Testis (tissue), 3 donors: Measurements from ENCODE around the gene PACS1. TPM values are rescaled to one million over a fixed set of nuclear protein-coding genes. Genes with fewer than 3 reads are reported as not detected.
A peak's percentile ranks its signal among the peaks of the same experiment; 100 is the strongest.

Experiments used
- DNase-seq: peaks from one replicate; pipeline ENCODE4 v3.0.0-alpha.2; 2019
- H3K27ac ChIP-seq, 2 donors: fragments of 200-600 bp; sonication (generic); one replicate each; pipeline ENCODE4 v1.5.1; 2019
- H3K27me3 ChIP-seq: fragments of 200-600 bp; sonication (generic); one replicate; pipeline ENCODE4 v1.5.1; 2019
- H3K36me3 ChIP-seq: fragments of 200-600 bp; sonication (generic); one replicate; pipeline ENCODE4 v1.5.1; 2017; ENCODE audit warnings: low read depth; ENCODE audit errors: missing control alignments
- H3K4me1 ChIP-seq: fragments of 200-600 bp; sonication (generic); one replicate; pipeline ENCODE4 v1.5.1; 2019
- H3K4me3 ChIP-seq, 2 donors: fragments of 200-600 bp; sonication (generic); one replicate each; pipeline ENCODE4 v1.5.1; 2017 to 2019
- H3K9me3 ChIP-seq: fragments of 200-600 bp; sonication (generic); one replicate; pipeline ENCODE4 v1.5.1; 2017
- POLR2A ChIP-seq: fragments of 450-650 bp; IDR thresholded peaks from one replicate; pipeline ENCODE4 v1.6.1; 2017; ENCODE audit warnings: antibody characterized with exemption, mild to moderate bottlenecking, moderate library complexity
- WGBS, 2 donors: methylation state at CpG; one replicate each; pipeline ENCODE4 v1.1.5; 2018; 5-methylcytosine and 5-hydroxymethylcytosine counted together
- intact Hi-C: fragments of 100-400 bp; cut with DNase I; formaldehyde crosslinking; loops from one replicate; pipeline ENCODE4 v1.15.1; 2023; ENCODE audit warnings: low total_unique reads
- polyA plus RNA-seq: library from polyadenylated mRNA; stranded (reverse); fragments of 350-450 nt; fragmentation: Illumina TruSeq; extraction: RNeasy Lipid Tissue Mini Kit (QIAGEN cat#74804); gene quantifications from one replicate; pipeline ENCODE4 v1.2.3, GENCODE V29; 2014; ENCODE audit warnings: low read depth, low replicate concordance; ENCODE audit not compliant: insufficient read depth
- total RNA-seq, 2 donors: library from RNA; depleted of rRNA; stranded (reverse); fragments of >200 nt; gene quantifications; one replicate each; pipeline ENCODE4 v1.2.3, GENCODE V29; 2016
- TF ChIP-seq, protein P1 (sequence below), 3 experiments: fragments of 450-650 bp in 2 of 3; fragments of 200-600 bp in 1 of 3; sonication (generic) in 1 of 3; IDR thresholded peaks; one replicate each; pipeline ENCODE4 v1.5.1; 2016 to 2019; ENCODE audit warnings: antibody characterized with exemption in 3 of 3, mild to moderate bottlenecking in 2 of 3, moderate library complexity in 1 of 3

The PACS1 gene
- total and polyA plus RNA-seq, 3 donors from 2014 or later: 111 to 131 (median 130) TPM

DNA sequence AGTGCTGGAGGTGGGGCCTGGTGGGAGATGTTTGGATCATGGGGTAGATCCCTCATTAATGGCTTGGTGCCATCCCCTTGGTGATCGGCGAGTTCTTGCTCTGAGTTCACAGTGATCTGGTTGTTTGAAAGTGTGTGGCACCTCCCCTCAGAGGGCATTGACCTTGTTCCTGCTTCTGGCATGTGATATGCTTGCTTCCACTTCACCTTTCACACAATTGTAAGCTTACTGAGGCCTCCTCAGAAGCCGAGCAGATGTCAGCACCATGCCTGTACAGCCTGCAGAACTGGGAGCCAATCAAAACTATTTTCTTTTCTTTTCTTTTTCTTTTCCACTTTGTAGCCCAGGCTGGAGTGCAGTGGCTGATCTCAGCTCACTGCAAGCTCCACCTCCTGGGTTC lies 32.7 kb upstream of the PACS1 start:
- H3K4me3 ChIP-seq: no peak overlapping the region
- intact Hi-C loops: no loop called here
- no peaks in the 10 kb centered on the region for H3K27me3 ChIP-seq
- no peaks in the 10 kb centered on the region for H3K4me1 ChIP-seq
- H3K36me3 ChIP-seq: no peaks in the 10 kb centered on the region
- WGBS, 2 donors: 77 to 90% methylated on average over 3 of the region's 3 CpGs
- TF ChIP-seq POLR2A: no peak
- H3K9me3 ChIP-seq: no peaks in the 10 kb centered on the region
- no peak for DNase-seq
- H3K27ac ChIP-seq: no peak overlapping the region

DNA sequence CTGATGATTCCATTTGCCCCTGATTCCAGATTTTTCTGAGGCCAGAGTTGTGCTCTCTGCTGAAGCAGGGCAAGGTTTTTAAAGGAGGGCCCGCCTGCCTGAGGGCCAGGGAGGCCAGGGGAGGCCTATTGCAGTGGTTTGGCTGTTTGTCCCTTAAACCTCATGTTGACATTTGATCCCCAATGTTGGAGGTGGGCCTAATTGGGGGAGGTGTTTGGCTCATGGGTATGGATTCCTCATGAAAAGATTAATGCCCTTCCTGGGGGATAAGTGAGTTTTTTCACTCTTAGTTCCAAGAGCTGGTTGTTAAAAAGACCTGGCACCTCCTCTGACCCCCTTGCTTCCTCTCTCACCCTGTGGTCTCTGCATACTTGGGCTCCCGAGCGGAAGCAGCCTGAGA lies 30.3 kb upstream of the PACS1 start:
- 79 to 89% methylated on average over 3 of the region's 3 CpGs for WGBS, 2 donors

GRCh38 chr11:66042227-66042995 lies 27.7 kb upstream of the PACS1 start:
- intact Hi-C loops: no loop called here
- no peaks in the 10 kb centered on the region for H3K4me1 ChIP-seq
- no peaks in the 10 kb centered on the region for H3K36me3 ChIP-seq
- DNase-seq: peak; percentile 55
- no peak for TF ChIP-seq POLR2A
- TF ChIP-seq, protein P1, sequence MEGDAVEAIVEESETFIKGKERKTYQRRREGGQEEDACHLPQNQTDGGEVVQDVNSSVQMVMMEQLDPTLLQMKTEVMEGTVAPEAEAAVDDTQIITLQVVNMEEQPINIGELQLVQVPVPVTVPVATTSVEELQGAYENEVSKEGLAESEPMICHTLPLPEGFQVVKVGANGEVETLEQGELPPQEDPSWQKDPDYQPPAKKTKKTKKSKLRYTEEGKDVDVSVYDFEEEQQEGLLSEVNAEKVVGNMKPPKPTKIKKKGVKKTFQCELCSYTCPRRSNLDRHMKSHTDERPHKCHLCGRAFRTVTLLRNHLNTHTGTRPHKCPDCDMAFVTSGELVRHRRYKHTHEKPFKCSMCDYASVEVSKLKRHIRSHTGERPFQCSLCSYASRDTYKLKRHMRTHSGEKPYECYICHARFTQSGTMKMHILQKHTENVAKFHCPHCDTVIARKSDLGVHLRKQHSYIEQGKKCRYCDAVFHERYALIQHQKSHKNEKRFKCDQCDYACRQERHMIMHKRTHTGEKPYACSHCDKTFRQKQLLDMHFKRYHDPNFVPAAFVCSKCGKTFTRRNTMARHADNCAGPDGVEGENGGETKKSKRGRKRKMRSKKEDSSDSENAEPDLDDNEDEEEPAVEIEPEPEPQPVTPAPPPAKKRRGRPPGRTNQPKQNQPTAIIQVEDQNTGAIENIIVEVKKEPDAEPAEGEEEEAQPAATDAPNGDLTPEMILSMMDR (IDR thresholded peaks at IDR 0.05): no peak
- H3K4me3 ChIP-seq: peak overlapping the region; percentile 41 to 58
- no peaks in the 10 kb centered on the region for H3K27me3 ChIP-seq
- no peaks in the 10 kb centered on the region for H3K9me3 ChIP-seq
- 78 to 88% methylated on average over 53 to 81 of the region's 81 CpGs for WGBS, 2 donors
- no peak overlapping the region for H3K27ac ChIP-seq

More for the DNA sequence above, 30.3 kb upstream of the PACS1 start:
- no peaks in the 10 kb centered on the region for H3K36me3 ChIP-seq
- H3K9me3 ChIP-seq: no peaks in the 10 kb centered on the region
- no peak for DNase-seq
- no peaks in the 10 kb centered on the region for H3K27me3 ChIP-seq
- TF ChIP-seq, protein P1 (IDR thresholded peaks at IDR 0.05): no peak
- no peak for TF ChIP-seq POLR2A
- H3K4me1 ChIP-seq: no peaks in the 10 kb centered on the region
- intact Hi-C loops: no loop called here
- H3K4me3 ChIP-seq: no peak overlapping the region
- H3K27ac ChIP-seq: no peak overlapping the region

DNA sequence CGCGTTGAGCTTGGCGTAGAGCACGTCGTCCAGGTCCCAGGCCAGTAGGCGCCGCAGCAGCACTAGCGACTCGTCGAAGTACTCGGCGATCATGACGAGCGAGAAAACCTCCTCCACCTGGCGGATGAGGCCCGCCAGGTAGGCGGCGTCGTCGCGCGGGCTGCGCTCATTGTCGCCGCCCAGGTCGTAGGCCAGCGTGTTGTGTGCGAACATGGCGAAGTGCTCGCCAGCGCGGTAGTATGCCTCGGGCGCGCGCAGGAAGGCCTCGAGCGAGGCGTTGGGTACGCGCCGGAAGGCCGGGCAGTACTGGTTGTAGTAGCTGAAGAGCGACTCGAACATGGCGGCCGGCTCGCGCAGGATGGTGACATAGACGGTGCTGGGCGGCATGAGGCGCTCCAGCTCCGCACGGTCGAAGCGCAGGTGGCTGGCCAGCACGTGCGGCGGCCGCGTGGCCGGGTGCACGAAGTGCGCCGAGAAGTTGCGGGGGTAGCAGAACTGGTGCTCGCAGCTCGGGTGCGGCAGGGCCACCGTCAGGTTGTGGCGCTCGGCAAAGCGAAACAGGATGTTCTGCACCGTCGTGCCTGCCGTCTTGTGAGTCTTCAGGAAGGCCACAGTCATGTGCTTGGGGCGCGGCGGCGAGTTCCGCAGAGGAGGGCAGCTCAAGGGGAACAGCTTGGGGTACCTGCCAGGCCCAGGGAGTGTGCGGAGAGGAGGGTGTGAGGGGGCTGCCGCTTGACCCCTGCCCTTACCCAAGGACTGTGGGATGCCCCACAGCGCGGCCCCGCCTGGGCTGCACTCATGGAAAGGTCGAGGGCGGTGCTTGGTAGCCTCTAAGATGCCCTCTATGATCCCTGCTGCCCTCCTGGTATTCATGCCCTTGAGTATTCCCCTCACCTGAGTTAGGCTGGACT lies 26.8 kb upstream of the PACS1 start:
- TF ChIP-seq, protein P1 (IDR thresholded peaks at IDR 0.05): no peak
- no peak for TF ChIP-seq POLR2A
- DNase-seq: peak; percentile 61
- H3K36me3 ChIP-seq: no peaks in the 10 kb centered on the region
- H3K9me3 ChIP-seq: no peaks in the 10 kb centered on the region
- no peaks in the 10 kb centered on the region for H3K27me3 ChIP-seq
- peak overlapping the region in 1 of 2 donors; percentile 30 for H3K27ac ChIP-seq
- intact Hi-C loops: no loop called here
- no peaks in the 10 kb centered on the region for H3K4me1 ChIP-seq
- WGBS, 2 donors: 87 to 88% methylated on average over 85 to 88 of the region's 88 CpGs
- peak overlapping the region; percentile 41 to 58 for H3K4me3 ChIP-seq

GRCh38 chr11:66044757-66045156 lies 25.3 kb upstream of the PACS1 start:
- TF ChIP-seq, protein P1 (IDR thresholded peaks at IDR 0.05): no peak
- TF ChIP-seq POLR2A: no peak
- H3K27ac ChIP-seq: no peak overlapping the region

More at GRCh38 chr11:66044757-66045156, 25.3 kb upstream of the PACS1 start:
- H3K9me3 ChIP-seq: no peaks in the 10 kb centered on the region
- no peaks in the 10 kb centered on the region for H3K36me3 ChIP-seq
- intact Hi-C loops: no loop called here
- H3K27me3 ChIP-seq: no peaks in the 10 kb centered on the region
- peaks cover 7% of the 10 kb centered on the region for H3K4me1 ChIP-seq
- no peak overlapping the region for H3K4me3 ChIP-seq
- 52 to 60% methylated on average over 6 of the region's 6 CpGs for WGBS, 2 donors
- DNase-seq: no peak
